ENCODE data around the gene NUDT19.
"Not testable (repeated sequence)": the region's sequence is repeated elsewhere in the genome, so short reads cannot be mapped to it uniquely, and the experiment has no call there.

NUDT19 gene

GRCh38 chr19:32716203-32716602 lies 24.6 kb downstream of the NUDT19 start:
- DNase-seq (ENCODE audit: low spot score) = not testable (repeated sequence)

- DNase-seq (ENCODE audit: low spot score) = no peak
Observed at GRCh38 chr19:32717496-32717895, 25.9 kb downstream of the NUDT19 start.

GRCh38 chr19:32718286-32718685 lies 26.7 kb downstream of the NUDT19 start:
- DNase-seq (ENCODE audit: low spot score) = no peak

- DNase-seq (ENCODE audit: low spot score) = no peak
Observed at GRCh38 chr19:32719611-32720059, 28.0 kb downstream of the NUDT19 start, which contains the start of gene TDRD12. TDRD12 (plus strand) TSS chr19:32719767; CDS start chr19:32720073, 306 bp downstream.

GRCh38 chr19:32720216-32720935 lies 28.8 kb downstream of the NUDT19 start:
- no peak for DNase-seq (ENCODE audit: low spot score)

- DNase-seq (ENCODE audit: low spot score) = no peak
Observed at GRCh38 chr19:32720936-32721250, 29.3 kb downstream of the NUDT19 start.

GRCh38 chr19:32735936-32736335 lies 44.3 kb downstream of the NUDT19 start:
- no peak for DNase-seq (ENCODE audit: low spot score)

- DNase-seq (ENCODE audit: low spot score) = no peak
Observed at GRCh38 chr19:32743021-32743420, 51.4 kb downstream of the NUDT19 start.

- no peak for DNase-seq (ENCODE audit: low spot score)
Observed at GRCh38 chr19:32743447-32743846, 51.8 kb downstream of the NUDT19 start.

GRCh38 chr19:32744555-32745325 lies 53.1 kb downstream of the NUDT19 start:
- DNase-seq (ENCODE audit: low spot score) = no peak

GRCh38 chr19:32745594-32746251 lies 54.1 kb downstream of the NUDT19 start:
- DNase-seq (ENCODE audit: low spot score) = not testable (repeated sequence)

- peak; percentile 17 for DNase-seq (ENCODE audit: low spot score)
Observed at GRCh38 chr19:32746631-32747196, 55.1 kb downstream of the NUDT19 start.

- DNase-seq (ENCODE audit: low spot score) = no peak
Observed at GRCh38 chr19:32748497-32748896, 56.9 kb downstream of the NUDT19 start.

GRCh38 chr19:32748948-32749347 lies 57.3 kb downstream of the NUDT19 start:
- no peak for DNase-seq (ENCODE audit: low spot score)

- DNase-seq (ENCODE audit: low spot score) = no peak
Observed at GRCh38 chr19:32749361-32749760, 57.7 kb downstream of the NUDT19 start.

GRCh38 chr19:32750441-32751055 lies 58.9 kb downstream of the NUDT19 start:
- no peak for DNase-seq (ENCODE audit: low spot score)

- DNase-seq (ENCODE audit: low spot score) = no peak
Observed at GRCh38 chr19:32751066-32751465, 59.4 kb downstream of the NUDT19 start.

- DNase-seq (ENCODE audit: low spot score) = no peak
Observed at GRCh38 chr19:32757189-32757588, 65.6 kb downstream of the NUDT19 start.
